Measurements from ENCODE around the gene PPCS. TPM values are rescaled to one million over a fixed set of nuclear protein-coding genes. Genes with fewer than 3 reads are reported as not detected.

PPCS gene
- total and polyA plus RNA-seq, 8 donors: 59.0 to 72.9 (median 64.8) TPM

DNA sequence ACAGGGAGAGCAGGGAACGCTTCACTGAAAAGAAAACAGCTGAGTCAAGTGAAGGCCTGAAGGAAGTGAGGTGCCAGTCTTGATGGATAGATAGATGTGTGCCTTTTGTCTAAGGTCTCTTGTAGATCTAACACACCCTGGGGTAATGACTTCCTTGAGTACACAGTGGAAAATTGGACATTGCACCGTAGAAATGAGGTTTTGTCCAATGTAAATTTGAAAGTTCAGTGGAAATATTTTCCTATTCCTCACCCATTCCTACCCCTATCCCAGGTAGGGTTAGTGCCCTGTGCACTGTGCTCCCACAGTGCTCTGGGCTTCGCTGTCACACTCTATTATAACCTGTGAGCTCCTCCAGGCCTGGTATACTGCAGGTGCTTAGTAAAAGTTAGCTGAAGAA, 24.8 kb upstream of the PPCS start:
- Histone ChIP-seq H3K9me3 (no peaks in the 10 kb centered on the region), H3K4me1 (no peaks in the 10 kb centered on the region), H3K27ac (no peak overlapping the region), H3K27me3 (no peaks in the 10 kb centered on the region), H3K36me3 (no peaks in the 10 kb centered on the region), H3K4me3 (no peak overlapping the region)
- intact Hi-C loops (cut with DNase I): no loop called here
- no peak for DNase-seq
- no peak for ATAC-seq
- TF ChIP-seq CTCF (IDR thresholded peaks at IDR 0.05): no peak

- Histone ChIP-seq H3K4me1 (no peaks in the 10 kb centered on the region), H3K4me3 (no peak overlapping the region), H3K36me3 (no peaks in the 10 kb centered on the region), H3K27me3 (no peaks in the 10 kb centered on the region), H3K27ac (no peak overlapping the region), H3K9me3 (no peaks in the 10 kb centered on the region)
- intact Hi-C loops (cut with DNase I): no loop called here
- no peak for TF ChIP-seq CTCF (IDR thresholded peaks at IDR 0.05)
- ATAC-seq (no peak), DNase-seq (no peak)
Observed at GRCh38 chr1:42432714-42433113, 23.6 kb upstream of the PPCS start.

GRCh38 chr1:42433369-42433768, 23.0 kb upstream of the PPCS start:
- intact Hi-C loops (cut with DNase I): no loop called here
- Histone ChIP-seq H3K4me3 (no peak overlapping the region), H3K9me3 (no peaks in the 10 kb centered on the region), H3K36me3 (no peaks in the 10 kb centered on the region), H3K27ac (no peak overlapping the region), H3K27me3 (no peaks in the 10 kb centered on the region), H3K4me1 (no peaks in the 10 kb centered on the region)
- ATAC-seq (no peak), DNase-seq (no peak)
- TF ChIP-seq CTCF (IDR thresholded peaks at IDR 0.05): no peak

DNA sequence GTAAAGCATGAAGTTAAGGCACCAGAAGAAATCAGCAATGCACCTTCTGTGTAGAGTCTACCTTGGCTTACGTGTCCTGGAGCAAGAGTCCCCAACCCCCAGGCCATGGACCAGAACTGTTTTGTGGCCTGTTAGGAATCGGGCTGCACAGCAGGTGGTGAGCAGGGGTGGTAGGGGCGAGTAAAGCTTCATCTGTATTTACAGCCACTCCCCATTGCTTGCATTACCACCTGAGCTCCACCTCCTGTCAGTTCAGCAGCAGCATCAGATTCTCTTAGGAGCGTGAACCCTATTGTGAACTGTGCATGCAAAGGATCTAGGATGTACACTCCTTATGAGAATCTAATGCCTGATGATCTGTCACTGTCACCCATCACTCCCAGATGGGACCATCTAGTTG, 22.0 kb upstream of the PPCS start:
- intact Hi-C loops (cut with DNase I): no loop called here
- no peak for DNase-seq

DNA sequence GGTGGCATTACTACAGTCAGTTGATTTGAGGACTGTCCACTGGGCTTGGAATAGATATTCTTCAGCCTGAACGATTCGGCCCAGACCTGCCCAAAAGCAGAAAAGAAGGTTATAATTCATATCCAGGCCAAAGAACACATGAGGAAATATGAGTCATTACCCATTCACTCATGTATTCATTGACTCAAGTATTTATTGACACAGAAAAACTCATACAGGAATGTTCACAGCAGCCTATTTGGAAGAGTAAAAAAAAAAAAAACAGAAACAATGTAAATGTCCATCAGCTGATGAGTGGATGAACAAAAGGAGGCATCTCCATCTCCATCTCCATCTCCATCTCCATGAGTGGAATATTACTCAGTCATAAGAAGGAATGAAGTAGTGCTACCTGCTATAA, 16.4 kb upstream of the PPCS start:
- Histone ChIP-seq H3K4me3 (no peak overlapping the region), H3K36me3 (no peaks in the 10 kb centered on the region), H3K4me1 (no peaks in the 10 kb centered on the region), H3K9me3 (no peaks in the 10 kb centered on the region), H3K27me3 (no peaks in the 10 kb centered on the region), H3K27ac (no peak overlapping the region)
- ATAC-seq (peak; percentile 92), DNase-seq (no peak)
- no peak for TF ChIP-seq CTCF (IDR thresholded peaks at IDR 0.05)
- intact Hi-C loops (cut with DNase I): no loop called here

More for the DNA sequence above, 22.0 kb upstream of the PPCS start:
- ATAC-seq: no peak
- no peaks in the 10 kb centered on the region for H3K36me3 ChIP-seq
- H3K4me3 ChIP-seq: no peak overlapping the region
- H3K27me3 ChIP-seq: no peaks in the 10 kb centered on the region
- H3K9me3 ChIP-seq: no peaks in the 10 kb centered on the region
- H3K4me1 ChIP-seq: no peaks in the 10 kb centered on the region
- H3K27ac ChIP-seq: no peak overlapping the region
- no peak for TF ChIP-seq CTCF (IDR thresholded peaks at IDR 0.05)

All from left lung (tissue), 10 donors.